Activated CD4-positive, alpha-beta memory T cell treated with anti-CD3 and anti-CD28 coated beads for 36 hours (primary cell): ENCODE results near the gene NFATC1. TPM values are rescaled to one million over a fixed set of nuclear protein-coding genes. Genes with fewer than 3 reads are reported as not detected.

Experiments used
- CTCF ChIA-PET: fragments of 350-600 bp; sonication (Branson Sonifier 250); formaldehyde crosslinking; loops from one replicate; lab custom pipeline; 2021; ENCODE audit warnings: antibody characterized with exemption, inconsistent platforms; lab: Charles Lee
- POLR2A ChIA-PET: fragments of 350-600 bp; sonication (Branson Sonifier 250); formaldehyde crosslinking; loops from one replicate; lab custom pipeline; 2021; ENCODE audit warnings: antibody characterized with exemption; lab: Charles Lee
- DNase-seq: peaks from one replicate; pipeline ENCODE4 v3.0.0-alpha.2; 2020
- H3K27ac Mint-ChIP-seq: one replicate; pipeline ENCODE4 v1.8.0; 2021; ENCODE audit warnings: mixed read lengths
- H3K27me3 Mint-ChIP-seq: one replicate; pipeline ENCODE4 v1.8.0; 2021; ENCODE audit warnings: mixed read lengths
- H3K36me3 Mint-ChIP-seq: one replicate; pipeline ENCODE4 v1.8.0; 2021; ENCODE audit warnings: mixed read lengths
- H3K4me1 Mint-ChIP-seq: one replicate; pipeline ENCODE4 v1.8.0; 2021; ENCODE audit warnings: low read depth, mixed read lengths
- H3K4me3 Mint-ChIP-seq: one replicate; pipeline ENCODE4 v1.8.0; 2021; ENCODE audit warnings: mild to moderate bottlenecking, mixed read lengths
- H3K9me3 Mint-ChIP-seq: one replicate; pipeline ENCODE4 v1.8.0; 2021; ENCODE audit warnings: mixed read lengths
- intact Hi-C: fragments of 100-400 bp; cut with micrococcal nuclease; formaldehyde crosslinking; loops from one replicate; pipeline ENCODE4 v1.15.1; 2023
- total RNA-seq, 2 experiments: library from RNA; stranded (reverse); gene quantifications; one replicate each; pipeline ENCODE4 v1.2.3, GENCODE V29; 2021

Gene NFATC1
- 10 to 100 TPM; 83.7 to 85.4 TPM for total RNA-seq

- H3K36me3 Mint-ChIP-seq = peaks cover 16% of the 10 kb centered on the region
- peak within 1 kb of the TSS; percentile 78 for H3K4me3 Mint-ChIP-seq
- H3K27ac Mint-ChIP-seq = peak within 1 kb of the TSS; percentile 88
- peak; percentile 91 for DNase-seq
- no peaks in the 10 kb centered on the region for H3K27me3 Mint-ChIP-seq
- CTCF ChIA-PET = interaction anchor here (1.3 to 3.8 kb wide), 6 partner anchors 9 to 135 kb away, joined by 4 to 22 read pairs (median 11); no protein-coding TSS in a partner anchor
- peaks cover 27% of the 10 kb centered on the region for H3K4me1 Mint-ChIP-seq
- intact Hi-C loops = loop anchor here (1.0 to 5.0 kb wide), 6 partner anchors 9 to 636 kb away; partner anchors contain the start of genes CTDP1 and RBFA
- no peaks in the 10 kb centered on the region for H3K9me3 Mint-ChIP-seq
- POLR2A ChIA-PET = interaction anchor here (0.6 to 7.5 kb wide), 7 partner anchors 10 to 128 kb away, joined by 3 to 63 read pairs (median 4); no protein-coding TSS in a partner anchor
Measured at GRCh38 chr18:79395761-79396404, at the start of gene NFATC1. NFATC1 (plus strand) TSS chr18:79395930; CDS start chr18:79396225, 295 bp downstream.

- Mint-ChIP-seq H3K9me3 (no peaks in the 10 kb centered on the region), H3K4me3 (no peak overlapping the region), H3K27ac (no peak overlapping the region), H3K36me3 (peaks cover 22% of the 10 kb centered on the region), H3K4me1 (no peaks in the 10 kb centered on the region), H3K27me3 (no peaks in the 10 kb centered on the region)
- CTCF ChIA-PET = no interaction called here
- intact Hi-C loops = no loop called here
- POLR2A ChIA-PET = no interaction called here
- DNase-seq = no peak
Measured at GRCh38 chr18:79345981-79346380, 49.7 kb upstream of the NFATC1 start.

- Mint-ChIP-seq H3K27me3 (no peaks in the 10 kb centered on the region), H3K9me3 (no peaks in the 10 kb centered on the region), H3K4me3 (no peak overlapping the region), H3K4me1 (no peaks in the 10 kb centered on the region), H3K36me3 (peaks cover 22% of the 10 kb centered on the region), H3K27ac (no peak overlapping the region)
- ChIA-PET POLR2A (no interaction called here), CTCF (no interaction called here)
- no peak for DNase-seq
- intact Hi-C loops = no loop called here
Measured at GRCh38 chr18:79348066-79348465, 47.7 kb upstream of the NFATC1 start.

- CTCF ChIA-PET = no interaction called here
- POLR2A ChIA-PET = no interaction called here
- H3K27ac Mint-ChIP-seq = no peak overlapping the region
Measured at GRCh38 chr18:79352432-79352831, 43.3 kb upstream of the NFATC1 start.

GRCh38 chr18:79353267-79353666 is 42.5 kb upstream of the NFATC1 start:
- Mint-ChIP-seq H3K4me3 (no peak overlapping the region), H3K27ac (no peak overlapping the region), H3K9me3 (no peaks in the 10 kb centered on the region), H3K4me1 (no peaks in the 10 kb centered on the region), H3K36me3 (peaks cover 3% of the 10 kb centered on the region), H3K27me3 (no peaks in the 10 kb centered on the region)
- intact Hi-C loops = no loop called here
- no peak for DNase-seq
- POLR2A ChIA-PET = no interaction called here
- CTCF ChIA-PET = no interaction called here

More at GRCh38 chr18:79352432-79352831, 43.3 kb upstream of the NFATC1 start:
- no peak overlapping the region for H3K4me3 Mint-ChIP-seq
- H3K27me3 Mint-ChIP-seq = no peaks in the 10 kb centered on the region
- no peaks in the 10 kb centered on the region for H3K9me3 Mint-ChIP-seq
- no peak for DNase-seq
- no peaks in the 10 kb centered on the region for H3K4me1 Mint-ChIP-seq
- peaks cover 3% of the 10 kb centered on the region for H3K36me3 Mint-ChIP-seq
- intact Hi-C loops = no loop called here

- Mint-ChIP-seq H3K27me3 (no peaks in the 10 kb centered on the region), H3K9me3 (no peaks in the 10 kb centered on the region), H3K27ac (no peak overlapping the region), H3K4me1 (no peaks in the 10 kb centered on the region), H3K36me3 (peaks cover 2% of the 10 kb centered on the region), H3K4me3 (no peak overlapping the region)
- no peak for DNase-seq
- POLR2A ChIA-PET = interaction anchor here (0.6 kb wide), 1 partner anchor 22 kb away, joined by 3 read pairs; no protein-coding TSS in a partner anchor
- intact Hi-C loops = no loop called here
- CTCF ChIA-PET = no interaction called here
Measured at GRCh38 chr18:79354350-79354749, 41.4 kb upstream of the NFATC1 start.

- no peaks in the 10 kb centered on the region for H3K27me3 Mint-ChIP-seq
Measured at GRCh38 chr18:79355433-79356335, 40.0 kb upstream of the NFATC1 start.

GRCh38 chr18:79356435-79356834 is 39.3 kb upstream of the NFATC1 start:
- intact Hi-C loops = no loop called here
- ChIA-PET CTCF (no interaction called here), POLR2A (no interaction called here)
- no peak for DNase-seq
- Mint-ChIP-seq H3K27ac (no peak overlapping the region), H3K4me1 (no peaks in the 10 kb centered on the region), H3K36me3 (peaks cover 8% of the 10 kb centered on the region), H3K9me3 (no peaks in the 10 kb centered on the region), H3K27me3 (no peaks in the 10 kb centered on the region), H3K4me3 (no peak overlapping the region)

More at GRCh38 chr18:79355433-79356335, 40.0 kb upstream of the NFATC1 start:
- DNase-seq = no peak
- Mint-ChIP-seq H3K4me1 (no peaks in the 10 kb centered on the region), H3K9me3 (no peaks in the 10 kb centered on the region), H3K27ac (no peak overlapping the region), H3K36me3 (peaks cover 6% of the 10 kb centered on the region), H3K4me3 (no peak overlapping the region)
- POLR2A ChIA-PET = no interaction called here
- CTCF ChIA-PET = no interaction called here
- intact Hi-C loops = no loop called here

GRCh38 chr18:79360933-79361332 is 34.8 kb upstream of the NFATC1 start:
- CTCF ChIA-PET = interaction anchor here (0.7 to 1.5 kb wide), 3 partner anchors 18 to 167 kb away, joined by 3 to 6 read pairs (median 3); no protein-coding TSS in a partner anchor
- no peaks in the 10 kb centered on the region for H3K9me3 Mint-ChIP-seq
- no peak overlapping the region for H3K4me3 Mint-ChIP-seq
- no peak overlapping the region for H3K27ac Mint-ChIP-seq
- no peaks in the 10 kb centered on the region for H3K4me1 Mint-ChIP-seq
- no peak for DNase-seq
- H3K36me3 Mint-ChIP-seq = peaks cover 20% of the 10 kb centered on the region
- POLR2A ChIA-PET = no interaction called here
- intact Hi-C loops = no loop called here
- no peaks in the 10 kb centered on the region for H3K27me3 Mint-ChIP-seq

- POLR2A ChIA-PET = no interaction called here
- H3K36me3 Mint-ChIP-seq = peaks cover 21% of the 10 kb centered on the region
- no peak overlapping the region for H3K27ac Mint-ChIP-seq
- CTCF ChIA-PET = no interaction called here
- H3K4me3 Mint-ChIP-seq = no peak overlapping the region
- DNase-seq = no peak
- no peaks in the 10 kb centered on the region for H3K27me3 Mint-ChIP-seq
- no peaks in the 10 kb centered on the region for H3K9me3 Mint-ChIP-seq
- no peaks in the 10 kb centered on the region for H3K4me1 Mint-ChIP-seq
- intact Hi-C loops = no loop called here
Measured at GRCh38 chr18:79361766-79362522, 33.8 kb upstream of the NFATC1 start.

- H3K4me1 Mint-ChIP-seq = peaks cover 15% of the 10 kb centered on the region
- ChIA-PET CTCF (no interaction called here), POLR2A (no interaction called here)
- no peak overlapping the region for H3K4me3 Mint-ChIP-seq
- intact Hi-C loops = no loop called here
- H3K27ac Mint-ChIP-seq = no peak overlapping the region
- H3K27me3 Mint-ChIP-seq = no peaks in the 10 kb centered on the region
- peaks cover 17% of the 10 kb centered on the region for H3K36me3 Mint-ChIP-seq
- no peak for DNase-seq
- no peaks in the 10 kb centered on the region for H3K9me3 Mint-ChIP-seq
Measured at GRCh38 chr18:79365701-79366100, 30.0 kb upstream of the NFATC1 start.
